ENCODE results near the gene ZSWIM6. TPM values are rescaled to one million over a fixed set of nuclear protein-coding genes. Genes with fewer than 3 reads are reported as not detected.
"Not testable (repeated sequence)": the region's sequence is repeated elsewhere in the genome, so short reads cannot be mapped to it uniquely, and the experiment has no call there.

ZSWIM6 gene
- total RNA-seq, 1 donor from 2014 or later = 9.6 TPM

- intact Hi-C loops (cut with micrococcal nuclease) = no loop called here
- no peaks in the 10 kb centered on the region for H3K9me3 Mint-ChIP-seq
- H3K36me3 Mint-ChIP-seq (ENCODE audit: low read depth) = peaks cover 3% of the 10 kb centered on the region
- no peak overlapping the region for H3K4me3 Mint-ChIP-seq
- H3K27me3 Mint-ChIP-seq (ENCODE audit: insufficient read depth) = peaks cover 5% of the 10 kb centered on the region
- peaks cover 23% of the 10 kb centered on the region for H3K4me1 Mint-ChIP-seq (ENCODE audit: low read depth)
- no peak for DNase-seq (ENCODE audit: low spot score)
- no peak overlapping the region for H3K27ac Mint-ChIP-seq
Observed at GRCh38 chr5:61412361-61412760, 80.3 kb downstream of the ZSWIM6 start.

GRCh38 chr5:61413205-61413604 lies 81.1 kb downstream of the ZSWIM6 start:
- DNase-seq (ENCODE audit: low spot score); H3K36me3 Mint-ChIP-seq (ENCODE audit: low read depth); H3K9me3 Mint-ChIP-seq; H3K27ac Mint-ChIP-seq; intact Hi-C loops (cut with micrococcal nuclease); H3K27me3 Mint-ChIP-seq (ENCODE audit: insufficient read depth); H3K4me3 Mint-ChIP-seq: not testable (repeated sequence)
- H3K4me1 Mint-ChIP-seq (ENCODE audit: low read depth) = peaks cover 18% of the 10 kb centered on the region

- no peaks in the 10 kb centered on the region for H3K9me3 Mint-ChIP-seq
- H3K4me1 Mint-ChIP-seq (ENCODE audit: low read depth) = peaks cover 2% of the 10 kb centered on the region
- intact Hi-C loops (cut with micrococcal nuclease) = no loop called here
- no peak overlapping the region for H3K27ac Mint-ChIP-seq
- no peaks in the 10 kb centered on the region for H3K36me3 Mint-ChIP-seq (ENCODE audit: low read depth)
- DNase-seq (ENCODE audit: low spot score) = no peak
- H3K27me3 Mint-ChIP-seq (ENCODE audit: insufficient read depth) = peaks cover 2% of the 10 kb centered on the region
- H3K4me3 Mint-ChIP-seq = no peak overlapping the region
Observed at GRCh38 chr5:61414806-61415205, 82.7 kb downstream of the ZSWIM6 start.

GRCh38 chr5:61416010-61416409 lies 84.0 kb downstream of the ZSWIM6 start:
- Mint-ChIP-seq H3K27ac (no peak overlapping the region), H3K4me3 (no peak overlapping the region), H3K27me3 (ENCODE audit: insufficient read depth) (no peaks in the 10 kb centered on the region), H3K4me1 (ENCODE audit: low read depth) (no peaks in the 10 kb centered on the region), H3K9me3 (peaks cover 5% of the 10 kb centered on the region), H3K36me3 (ENCODE audit: low read depth) (peaks cover 1% of the 10 kb centered on the region)
- intact Hi-C loops (cut with micrococcal nuclease) = no loop called here
- DNase-seq (ENCODE audit: low spot score) = no peak

GRCh38 chr5:61416420-61416819 lies 84.4 kb downstream of the ZSWIM6 start:
- intact Hi-C loops (cut with micrococcal nuclease) = no loop called here
- Mint-ChIP-seq H3K36me3 (ENCODE audit: low read depth) (peaks cover 1% of the 10 kb centered on the region), H3K27ac (no peak overlapping the region), H3K27me3 (ENCODE audit: insufficient read depth) (no peaks in the 10 kb centered on the region), H3K4me1 (ENCODE audit: low read depth) (no peaks in the 10 kb centered on the region), H3K4me3 (no peak overlapping the region), H3K9me3 (peaks cover 9% of the 10 kb centered on the region)
- DNase-seq (ENCODE audit: low spot score) = no peak

- no peak for DNase-seq (ENCODE audit: low spot score)
- Mint-ChIP-seq H3K9me3 (peaks cover 18% of the 10 kb centered on the region), H3K4me1 (ENCODE audit: low read depth) (no peaks in the 10 kb centered on the region), H3K27me3 (ENCODE audit: insufficient read depth) (no peaks in the 10 kb centered on the region), H3K27ac (no peak overlapping the region), H3K36me3 (ENCODE audit: low read depth) (peaks cover 3% of the 10 kb centered on the region), H3K4me3 (no peak overlapping the region)
- intact Hi-C loops (cut with micrococcal nuclease) = no loop called here
Observed at GRCh38 chr5:61417340-61417739, 85.3 kb downstream of the ZSWIM6 start.

- peaks cover 20% of the 10 kb centered on the region for H3K9me3 Mint-ChIP-seq
- peaks cover 2% of the 10 kb centered on the region for H3K4me1 Mint-ChIP-seq (ENCODE audit: low read depth)
- no peak overlapping the region for H3K27ac Mint-ChIP-seq
- H3K27me3 Mint-ChIP-seq (ENCODE audit: insufficient read depth) = no peaks in the 10 kb centered on the region
- no peak overlapping the region for H3K4me3 Mint-ChIP-seq
- intact Hi-C loops (cut with micrococcal nuclease) = no loop called here
- H3K36me3 Mint-ChIP-seq (ENCODE audit: low read depth) = peaks cover 3% of the 10 kb centered on the region
- no peak for DNase-seq (ENCODE audit: low spot score)
Observed at GRCh38 chr5:61417851-61418250, 85.8 kb downstream of the ZSWIM6 start.

GRCh38 chr5:61419106-61419505 lies 87.0 kb downstream of the ZSWIM6 start:
- DNase-seq (ENCODE audit: low spot score) = no peak
- Mint-ChIP-seq H3K27ac (no peak overlapping the region), H3K36me3 (ENCODE audit: low read depth) (peaks cover 3% of the 10 kb centered on the region), H3K4me3 (no peak overlapping the region), H3K27me3 (ENCODE audit: insufficient read depth) (no peaks in the 10 kb centered on the region), H3K9me3 (peaks cover 20% of the 10 kb centered on the region), H3K4me1 (ENCODE audit: low read depth) (peaks cover 13% of the 10 kb centered on the region)
- intact Hi-C loops (cut with micrococcal nuclease) = no loop called here

- no peak for DNase-seq (ENCODE audit: low spot score)
- Mint-ChIP-seq H3K4me3 (no peak overlapping the region), H3K27ac (no peak overlapping the region), H3K9me3 (peaks cover 20% of the 10 kb centered on the region), H3K4me1 (ENCODE audit: low read depth) (peaks cover 13% of the 10 kb centered on the region), H3K27me3 (ENCODE audit: insufficient read depth) (no peaks in the 10 kb centered on the region), H3K36me3 (ENCODE audit: low read depth) (peaks cover 3% of the 10 kb centered on the region)
- intact Hi-C loops (cut with micrococcal nuclease) = no loop called here
Observed at GRCh38 chr5:61420016-61420415, 88.0 kb downstream of the ZSWIM6 start.

- H3K4me1 Mint-ChIP-seq (ENCODE audit: low read depth) = peaks cover 13% of the 10 kb centered on the region
- intact Hi-C loops (cut with micrococcal nuclease); DNase-seq (ENCODE audit: low spot score); H3K4me3 Mint-ChIP-seq; H3K27me3 Mint-ChIP-seq (ENCODE audit: insufficient read depth); H3K27ac Mint-ChIP-seq; H3K36me3 Mint-ChIP-seq (ENCODE audit: low read depth): not testable (repeated sequence)
- peaks cover 20% of the 10 kb centered on the region for H3K9me3 Mint-ChIP-seq
Observed at GRCh38 chr5:61421262-61421661, 89.2 kb downstream of the ZSWIM6 start.

GRCh38 chr5:61423487-61424145 lies 91.6 kb downstream of the ZSWIM6 start:
- intact Hi-C loops (cut with micrococcal nuclease) = no loop called here
- Mint-ChIP-seq H3K27ac (no peak overlapping the region), H3K4me3 (no peak overlapping the region), H3K9me3 (peaks cover 20% of the 10 kb centered on the region), H3K27me3 (ENCODE audit: insufficient read depth) (no peaks in the 10 kb centered on the region), H3K36me3 (ENCODE audit: low read depth) (peaks cover 3% of the 10 kb centered on the region), H3K4me1 (ENCODE audit: low read depth) (peaks cover 13% of the 10 kb centered on the region)
- DNase-seq (ENCODE audit: low spot score) = no peak

- H3K36me3 Mint-ChIP-seq (ENCODE audit: low read depth) = peaks cover 2% of the 10 kb centered on the region
- H3K4me3 Mint-ChIP-seq = no peak overlapping the region
- H3K9me3 Mint-ChIP-seq = peaks cover 16% of the 10 kb centered on the region
- intact Hi-C loops (cut with micrococcal nuclease) = no loop called here
- H3K27me3 Mint-ChIP-seq (ENCODE audit: insufficient read depth) = no peaks in the 10 kb centered on the region
- peaks cover 20% of the 10 kb centered on the region for H3K4me1 Mint-ChIP-seq (ENCODE audit: low read depth)
- no peak overlapping the region for H3K27ac Mint-ChIP-seq
- DNase-seq (ENCODE audit: low spot score) = no peak
Observed at GRCh38 chr5:61425918-61426317, 93.9 kb downstream of the ZSWIM6 start.

- H3K9me3 Mint-ChIP-seq = no peaks in the 10 kb centered on the region
- H3K27ac Mint-ChIP-seq = no peak overlapping the region
- peaks cover 7% of the 10 kb centered on the region for H3K4me1 Mint-ChIP-seq (ENCODE audit: low read depth)
- intact Hi-C loops (cut with micrococcal nuclease) = no loop called here
- H3K36me3 Mint-ChIP-seq (ENCODE audit: low read depth) = no peaks in the 10 kb centered on the region
- peaks cover 2% of the 10 kb centered on the region for H3K27me3 Mint-ChIP-seq (ENCODE audit: insufficient read depth)
- H3K4me3 Mint-ChIP-seq = no peak overlapping the region
- DNase-seq (ENCODE audit: low spot score) = no peak
Observed at GRCh38 chr5:61429906-61430305, 97.8 kb downstream of the ZSWIM6 start.

Measured in activated T-helper 1 cell treated with anti-CD3 and anti-CD28 coated beads, Interleukin-12 subunit alpha, Interleukin-12 subunit beta, Interleukin-2, Interleukin-4 antibody, amounts not matched to agents 30 ng/mL and 10 ng/mL and 1 ng/mL, durations not matched to agents 14 hours and 24 hours and 36 hours (primary cell).